Activated CD8-positive, alpha-beta memory T cell treated with anti-CD3 and anti-CD28 coated beads, Interleukin-2, amount 50 U/mL, for 1 hour (primary cell): Measurements from ENCODE around the gene PODXL2.
A peak's percentile ranks its signal among the peaks of the same experiment; 100 is the strongest.

Source experiments
- DNase-seq: peaks from one replicate; pipeline ENCODE4 v3.0.0-alpha.2; 2020; ENCODE audit errors: extremely low read depth

Gene PODXL2

DNA sequence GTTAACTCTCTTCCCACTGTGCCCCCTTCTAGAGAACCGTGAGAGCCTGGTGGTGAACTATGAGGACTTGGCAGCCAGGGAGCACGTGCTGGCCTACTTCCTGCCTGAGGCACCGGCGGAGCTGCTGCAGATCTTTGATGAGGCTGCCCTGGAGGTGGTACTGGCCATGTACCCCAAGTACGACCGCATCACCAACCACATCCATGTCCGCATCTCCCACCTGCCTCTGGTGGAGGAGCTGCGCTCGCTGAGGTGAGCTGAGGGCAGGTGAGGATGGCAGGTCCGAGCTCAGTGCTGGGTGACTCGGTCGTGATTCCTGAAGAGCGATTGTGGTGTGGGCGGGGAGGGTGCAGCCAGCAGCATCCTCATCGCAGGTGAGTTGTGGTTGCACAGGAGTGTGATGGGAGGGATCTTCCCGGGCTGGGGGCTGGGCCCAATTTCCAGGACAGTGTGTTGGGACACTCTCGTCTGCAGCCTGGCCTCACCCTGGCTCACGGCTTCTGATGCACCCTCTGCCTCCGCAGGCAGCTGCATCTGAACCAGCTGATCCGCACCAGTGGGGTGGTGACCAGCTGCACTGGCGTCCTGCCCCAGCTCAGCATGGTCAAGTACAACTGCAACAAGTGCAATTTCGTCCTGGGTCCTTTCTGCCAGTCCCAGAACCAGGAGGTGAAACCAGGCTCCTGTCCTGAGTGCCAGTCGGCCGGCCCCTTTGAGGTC lies 22.7 kb upstream of the PODXL2 start:
- no peak for DNase-seq

DNA sequence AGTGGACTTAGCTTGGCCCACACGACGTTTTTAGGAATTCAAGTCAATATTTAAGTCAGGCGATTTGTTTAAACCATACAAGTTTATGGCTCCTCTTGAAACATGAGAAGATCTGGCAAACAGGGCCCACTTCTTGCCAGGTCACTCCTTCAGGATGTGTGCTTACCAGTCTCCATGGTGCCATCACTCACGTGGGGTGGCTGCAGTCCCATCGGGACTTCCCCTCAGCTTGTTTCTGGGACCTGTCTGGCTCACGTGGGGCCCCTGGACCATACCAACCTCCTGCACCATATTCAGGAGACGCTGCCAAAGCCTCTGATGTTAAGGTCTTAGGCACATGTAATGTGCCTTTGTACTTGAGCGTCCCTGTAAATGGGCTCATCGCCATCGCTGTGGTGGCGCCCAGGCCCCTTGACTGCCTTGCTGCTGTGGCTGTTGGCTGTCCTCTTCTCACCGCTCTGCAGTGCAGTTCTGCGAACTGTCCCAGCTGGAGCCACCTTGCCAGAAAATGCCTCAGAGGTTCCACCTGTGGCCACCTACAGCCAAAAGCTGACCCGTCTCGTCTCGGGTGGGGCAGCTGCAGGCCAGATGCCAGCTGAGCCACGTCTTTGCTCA lies 21.9 kb upstream of the PODXL2 start:
- DNase-seq = no peak

DNA sequence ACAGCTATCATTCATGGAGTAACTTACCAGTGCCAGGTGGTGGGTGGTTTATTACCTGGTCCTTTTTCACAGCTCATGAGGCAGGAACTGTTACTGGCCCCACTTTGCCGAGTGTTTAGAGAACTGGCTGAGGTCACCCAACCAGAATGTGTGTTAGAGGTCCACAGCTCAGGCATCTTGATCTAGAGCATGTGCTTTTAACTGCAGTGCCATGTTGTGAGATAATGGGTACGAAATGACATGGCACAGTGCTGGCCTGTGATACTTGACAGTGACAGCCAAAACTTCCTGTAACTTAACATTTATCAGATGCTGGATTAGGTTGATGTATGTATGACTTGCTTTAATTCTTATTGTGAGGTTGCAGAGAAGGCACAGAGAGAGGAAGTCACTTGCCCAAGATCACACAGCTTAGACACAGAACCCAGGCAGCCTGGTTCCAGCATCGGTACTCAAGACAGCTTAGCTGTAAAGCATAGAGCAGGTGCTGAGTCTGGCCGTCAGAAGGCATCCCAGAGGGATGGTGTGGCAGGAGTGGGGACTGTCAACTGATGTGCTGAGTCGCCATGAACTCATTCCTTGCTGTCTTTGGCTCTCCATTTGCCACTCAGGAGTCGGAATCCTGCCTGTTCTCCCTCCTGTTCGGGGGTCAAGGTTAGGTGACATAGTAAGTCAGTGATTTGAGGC lies 21.2 kb upstream of the PODXL2 start:
- no peak for DNase-seq

DNA sequence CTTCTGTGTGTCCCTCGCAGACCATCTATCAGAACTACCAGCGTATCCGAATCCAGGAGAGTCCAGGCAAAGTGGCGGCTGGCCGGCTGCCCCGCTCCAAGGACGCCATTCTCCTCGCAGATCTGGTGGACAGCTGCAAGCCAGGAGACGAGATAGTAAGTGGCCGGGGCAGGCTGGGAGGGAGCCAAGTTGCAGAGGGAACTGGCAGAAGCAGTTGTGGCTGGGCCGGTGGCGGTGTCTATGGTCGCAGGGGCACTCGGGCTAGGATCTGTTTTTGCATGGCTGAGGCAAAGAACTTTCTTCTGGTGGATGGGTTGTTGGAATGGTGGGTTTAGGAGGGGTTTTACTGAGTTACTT lies 20.6 kb upstream of the PODXL2 start:
- no peak for DNase-seq

DNA sequence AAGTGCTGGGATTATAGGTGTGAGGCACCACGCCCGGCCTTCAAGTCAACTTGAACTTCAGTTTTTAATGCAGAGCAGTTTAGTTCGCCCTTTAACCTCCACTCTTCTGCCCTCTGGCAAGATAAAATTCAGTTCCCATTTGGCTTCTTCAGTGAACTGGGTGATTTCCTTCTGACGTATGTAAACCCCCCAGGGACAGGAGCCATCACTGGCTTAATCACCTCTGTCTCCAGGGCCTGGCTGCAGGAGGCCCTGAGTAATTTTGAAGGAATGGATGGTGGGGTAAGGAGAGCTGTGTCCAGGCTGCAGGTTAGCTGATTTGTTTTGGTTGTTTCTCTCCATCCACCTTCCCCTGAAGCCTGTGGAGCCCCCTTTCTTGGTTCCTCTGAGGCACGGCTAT lies 18.9 kb upstream of the PODXL2 start:
- DNase-seq = no peak

DNA sequence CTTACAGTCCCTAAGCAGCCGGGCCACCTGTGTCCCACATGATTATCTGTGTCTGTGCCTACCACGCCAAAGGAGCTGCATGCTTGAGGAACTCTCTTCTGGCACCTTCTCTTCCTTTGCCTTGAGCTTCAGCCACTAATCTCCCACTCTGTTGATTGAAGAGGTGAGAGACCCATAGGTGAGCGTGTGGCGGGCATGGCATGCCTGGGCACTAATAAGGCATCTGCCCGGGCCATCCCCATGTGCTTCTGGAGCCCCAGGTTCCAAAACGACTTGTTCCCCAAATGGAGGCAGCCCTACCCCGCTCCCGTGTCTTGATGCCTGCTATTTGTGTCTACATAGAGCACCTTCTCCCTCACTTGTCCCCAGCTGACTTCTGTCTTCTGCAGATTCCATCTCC lies 17.7 kb upstream of the PODXL2 start:
- no peak for DNase-seq

DNA sequence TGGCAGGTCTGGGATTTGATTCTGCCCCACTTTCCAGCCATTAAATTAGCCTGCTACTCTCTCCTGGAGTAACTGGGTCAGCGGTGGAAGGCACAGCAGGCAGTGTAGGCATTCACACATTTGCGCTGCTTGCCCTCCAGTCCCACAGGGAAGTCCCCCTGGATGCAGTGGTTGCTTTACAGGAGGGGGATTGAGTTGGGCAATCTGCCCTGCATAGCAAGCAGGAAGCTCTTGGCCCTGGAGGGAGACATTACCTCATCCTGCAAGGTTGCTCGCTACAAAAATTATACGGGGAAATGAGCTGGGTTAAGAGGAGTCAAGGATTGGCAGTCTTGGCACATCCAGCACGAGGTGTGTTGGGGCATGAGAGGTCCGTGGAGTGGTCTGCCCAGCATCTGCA lies 16.0 kb upstream of the PODXL2 start:
- DNase-seq = no peak

DNA sequence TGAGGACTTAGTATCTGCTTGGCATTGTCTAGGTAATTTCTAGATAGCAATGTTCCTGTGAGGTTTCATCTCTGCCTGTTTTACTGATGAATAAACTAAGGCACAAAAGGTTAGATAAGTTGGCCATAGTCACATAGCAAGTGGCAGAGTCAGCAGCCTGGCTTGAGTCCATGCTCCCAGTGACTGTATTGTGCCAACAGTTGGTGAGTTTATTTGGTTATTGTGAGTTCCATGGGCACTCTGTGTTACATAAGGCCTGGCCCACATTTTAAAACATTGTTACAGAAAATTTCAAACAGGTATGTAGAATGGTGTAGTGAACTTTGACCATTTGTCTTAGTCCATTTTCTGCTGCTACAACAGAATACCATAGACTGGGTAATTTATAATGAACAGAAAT lies 15.6 kb upstream of the PODXL2 start:
- DNase-seq = no peak

DNA sequence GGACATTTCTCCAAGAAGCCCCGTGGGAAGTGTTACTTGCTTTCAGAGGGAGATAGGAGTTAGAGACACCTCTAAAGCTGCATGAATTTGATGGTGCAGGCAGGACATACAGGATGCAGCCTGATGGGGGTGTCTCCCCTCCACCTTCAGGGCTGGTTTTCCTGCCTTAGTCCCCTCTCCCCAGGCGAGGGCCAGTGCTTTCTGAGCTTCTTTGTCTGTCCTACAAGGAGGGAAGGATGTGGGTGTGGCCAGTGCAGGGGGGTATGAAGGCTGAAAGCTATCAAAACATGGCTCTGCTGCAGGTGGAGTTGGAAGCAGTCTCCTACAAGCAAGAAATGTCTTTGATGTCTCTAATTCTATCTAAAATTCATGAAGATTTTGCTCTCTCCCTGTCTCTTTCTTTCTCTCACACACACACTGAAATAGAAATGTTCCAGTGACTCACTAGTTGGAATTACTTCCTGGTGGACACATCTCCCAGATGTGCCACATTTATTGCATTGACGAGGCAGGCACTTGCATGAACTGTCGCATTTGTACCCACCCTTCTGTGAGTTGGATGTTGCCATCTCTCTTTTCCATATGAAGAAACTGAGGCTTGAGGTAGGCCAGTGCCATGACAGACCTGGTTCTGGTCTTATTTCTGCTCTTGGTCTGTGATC lies 13.9 kb upstream of the PODXL2 start:
- no peak for DNase-seq

DNA sequence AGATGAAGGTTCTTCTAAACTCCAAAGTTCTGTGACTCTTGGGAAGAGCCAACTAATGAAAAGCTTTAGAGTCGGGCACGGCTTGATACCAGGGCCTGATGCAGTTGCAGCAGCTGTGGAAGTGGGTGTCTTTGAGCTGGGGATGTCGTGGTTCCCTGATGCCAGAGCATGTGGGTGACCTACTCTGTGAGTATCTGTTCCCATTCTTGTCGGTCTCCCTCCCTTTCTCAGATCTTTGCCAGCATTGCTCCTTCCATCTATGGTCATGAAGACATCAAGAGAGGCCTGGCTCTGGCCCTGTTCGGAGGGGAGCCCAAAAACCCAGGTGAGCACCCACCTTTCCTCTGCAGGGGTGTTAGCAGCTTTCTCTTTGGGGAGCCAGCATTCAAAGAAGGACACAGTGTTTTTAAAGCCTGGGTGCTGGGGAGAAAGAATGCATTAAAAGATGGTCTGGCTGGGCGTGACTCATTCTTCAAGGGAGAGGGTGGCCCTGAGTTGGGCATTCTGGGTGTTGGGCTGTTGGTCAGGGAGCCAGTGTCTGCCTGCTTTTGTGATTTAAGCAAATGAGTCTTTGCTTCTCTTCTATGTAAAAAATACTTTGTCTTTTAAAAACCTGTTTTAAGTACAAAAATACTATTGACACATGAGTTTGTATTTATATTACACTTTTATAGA lies 13.2 kb upstream of the PODXL2 start:
- no peak for DNase-seq

DNA sequence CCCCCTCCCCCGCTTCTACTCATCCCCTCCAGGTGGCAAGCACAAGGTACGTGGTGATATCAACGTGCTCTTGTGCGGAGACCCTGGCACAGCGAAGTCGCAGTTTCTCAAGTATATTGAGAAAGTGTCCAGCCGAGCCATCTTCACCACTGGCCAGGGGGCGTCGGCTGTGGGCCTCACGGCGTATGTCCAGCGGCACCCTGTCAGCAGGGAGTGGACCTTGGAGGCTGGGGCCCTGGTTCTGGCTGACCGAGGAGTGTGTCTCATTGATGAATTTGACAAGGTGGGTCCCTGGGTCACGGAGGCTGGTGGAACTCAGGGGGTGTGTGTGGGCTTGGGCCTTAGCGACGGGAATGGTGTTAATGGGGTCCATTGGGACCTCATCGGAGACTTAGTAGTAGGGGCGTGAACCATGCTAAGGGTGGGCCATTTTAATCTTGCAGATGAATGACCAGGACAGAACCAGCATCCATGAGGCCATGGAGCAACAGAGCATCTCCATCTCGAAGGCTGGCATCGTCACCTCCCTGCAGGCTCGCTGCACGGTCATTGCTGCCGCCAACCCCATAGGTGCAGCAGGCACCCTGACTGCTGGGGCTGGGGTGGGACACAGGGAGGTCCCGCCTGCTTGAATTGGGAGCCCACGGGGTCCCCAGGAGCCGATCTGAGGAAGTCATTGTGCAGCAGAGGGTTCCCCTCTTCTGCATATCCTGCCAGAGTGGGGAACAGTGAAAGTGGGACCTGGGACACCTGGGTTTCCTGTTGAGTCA lies 12.0 kb upstream of the PODXL2 start:
- no peak for DNase-seq

DNA sequence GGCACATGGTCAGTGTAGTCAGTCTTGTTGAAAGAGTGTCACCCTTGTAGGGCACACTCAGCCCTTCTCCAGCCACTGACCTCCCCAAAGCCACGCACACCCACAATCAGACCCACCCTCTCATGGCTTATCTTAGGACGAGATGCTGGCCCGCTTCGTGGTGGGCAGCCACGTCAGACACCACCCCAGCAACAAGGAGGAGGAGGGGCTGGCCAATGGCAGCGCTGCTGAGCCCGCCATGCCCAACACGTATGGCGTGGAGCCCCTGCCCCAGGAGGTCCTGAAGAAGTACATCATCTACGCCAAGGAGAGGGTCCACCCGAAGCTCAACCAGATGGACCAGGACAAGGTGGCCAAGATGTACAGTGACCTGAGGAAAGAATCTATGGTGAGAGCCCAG lies 10.1 kb upstream of the PODXL2 start:
- no peak for DNase-seq

DNA sequence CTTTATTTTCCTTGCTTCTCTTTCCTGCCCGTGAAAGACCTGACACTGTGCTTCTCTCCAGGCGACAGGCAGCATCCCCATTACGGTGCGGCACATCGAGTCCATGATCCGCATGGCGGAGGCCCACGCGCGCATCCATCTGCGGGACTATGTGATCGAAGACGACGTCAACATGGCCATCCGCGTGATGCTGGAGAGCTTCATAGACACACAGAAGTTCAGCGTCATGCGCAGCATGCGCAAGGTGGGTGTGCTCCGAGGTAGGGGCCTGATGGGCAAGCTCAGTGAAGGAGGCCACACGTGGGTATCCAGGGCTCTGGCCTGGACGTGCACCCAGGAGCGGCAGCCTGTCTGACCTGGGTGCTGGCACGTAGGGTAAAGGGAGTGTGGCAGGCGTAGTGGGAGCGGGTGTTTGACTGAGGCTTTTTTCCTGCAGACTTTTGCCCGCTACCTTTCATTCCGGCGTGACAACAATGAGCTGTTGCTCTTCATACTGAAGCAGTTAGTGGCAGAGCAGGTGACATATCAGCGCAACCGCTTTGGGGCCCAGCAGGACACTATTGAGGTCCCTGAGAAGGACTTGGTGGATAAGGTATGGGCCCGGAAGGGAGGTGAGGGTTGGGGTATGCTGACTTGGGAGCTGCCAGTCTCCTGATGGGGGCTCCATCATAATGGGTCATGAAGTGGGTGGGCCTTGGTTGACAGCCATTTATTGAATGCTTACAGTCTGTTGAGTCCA lies 8.2 kb upstream of the PODXL2 start:
- DNase-seq = no peak

DNA sequence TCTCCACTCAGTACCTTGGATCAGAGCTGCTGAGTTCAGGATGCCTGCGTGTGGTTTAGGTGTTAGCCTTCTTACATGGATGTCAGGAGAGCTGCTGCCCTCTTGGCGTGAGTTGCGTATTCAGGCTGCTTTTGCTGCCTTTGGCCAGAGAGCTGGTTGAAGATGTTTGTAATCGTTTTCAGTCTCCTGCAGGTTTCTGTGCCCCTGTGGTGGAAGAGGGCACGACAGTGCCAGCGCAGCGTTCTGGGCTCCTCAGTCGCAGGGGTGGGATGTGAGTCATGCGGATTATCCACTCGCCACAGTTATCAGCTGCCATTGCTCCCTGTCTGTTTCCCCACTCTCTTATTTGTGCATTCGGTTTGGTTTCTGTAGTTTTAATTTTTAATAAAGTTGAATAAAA lies 7.0 kb upstream of the PODXL2 start:
- DNase-seq = no peak

DNA sequence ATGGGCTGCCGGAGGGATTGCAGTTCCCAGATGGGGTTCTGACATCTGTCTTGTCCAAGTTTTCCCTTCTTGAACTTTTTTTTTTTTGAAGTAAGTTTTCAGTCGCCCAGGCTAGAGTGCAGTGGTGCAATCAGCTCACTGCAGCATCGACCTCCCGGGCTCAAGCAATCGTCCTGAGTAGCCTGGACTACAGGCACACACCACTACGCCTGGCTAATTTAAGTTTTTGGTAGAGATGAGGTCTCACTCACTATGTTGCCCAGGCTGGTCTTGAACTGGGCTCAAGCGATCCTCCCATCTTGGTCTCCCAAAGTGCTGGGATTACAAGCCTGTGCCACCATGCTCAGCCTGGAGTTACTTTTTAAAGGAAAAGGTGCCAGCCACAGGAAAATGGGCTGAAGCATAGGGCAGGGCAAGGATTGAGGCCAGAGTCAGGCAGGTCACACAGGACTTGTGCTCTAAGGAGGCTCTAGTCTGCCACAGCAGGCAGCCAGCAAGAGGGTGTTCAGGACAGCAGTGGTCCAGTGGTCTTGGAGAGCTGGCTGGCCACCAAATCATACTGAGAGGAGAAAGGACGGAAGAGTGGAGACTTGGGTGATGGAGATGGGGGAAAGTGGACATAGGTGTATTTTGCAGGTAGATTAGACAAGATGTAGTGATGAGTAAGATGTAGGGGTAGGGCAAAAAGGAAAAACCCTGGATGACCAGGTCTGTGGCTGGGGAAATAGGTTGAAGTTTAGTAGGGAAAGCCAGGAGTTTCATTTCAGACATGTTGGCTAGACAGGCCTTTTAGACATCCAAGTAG lies 6.0 kb upstream of the PODXL2 start:
- DNase-seq = no peak

DNA sequence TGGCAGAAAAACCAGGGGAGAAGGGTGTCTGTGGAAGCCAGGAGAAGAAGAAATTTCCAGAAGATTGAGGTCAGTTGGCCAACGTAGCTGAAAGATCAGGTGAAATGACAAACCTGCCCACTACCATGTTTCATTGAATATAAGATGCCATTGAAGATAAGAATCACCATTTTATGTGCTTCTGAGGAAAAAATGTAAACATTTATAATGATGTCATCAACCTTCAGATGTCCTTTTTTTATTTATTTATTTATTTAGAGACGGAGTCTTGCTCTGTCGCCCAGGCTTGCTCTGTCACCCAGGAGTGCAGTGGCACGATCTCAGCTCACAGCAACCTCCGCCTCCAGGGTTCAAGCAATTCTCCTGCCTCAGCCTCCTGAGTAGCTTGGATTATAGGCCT lies 4.9 kb upstream of the PODXL2 start:
- DNase-seq = no peak

DNA sequence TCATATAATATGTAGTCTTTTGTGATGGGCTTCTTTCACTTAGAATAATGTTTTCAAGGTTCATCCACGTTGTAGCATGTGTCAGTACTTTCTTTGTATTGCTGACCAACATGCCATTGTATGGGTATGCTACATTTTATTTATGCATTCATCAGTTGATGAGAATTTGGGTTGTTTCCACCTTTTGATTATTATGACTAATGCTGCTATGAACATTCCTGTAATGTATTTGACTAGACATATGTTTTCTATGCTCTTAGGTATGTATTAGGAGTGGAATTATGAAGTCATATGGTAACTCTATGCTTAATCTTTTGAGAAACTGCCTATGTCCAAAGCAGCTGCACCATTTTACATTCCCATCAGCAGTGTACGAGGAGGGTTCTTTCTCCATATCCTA lies 3.2 kb upstream of the PODXL2 start:
- no peak for DNase-seq

DNA sequence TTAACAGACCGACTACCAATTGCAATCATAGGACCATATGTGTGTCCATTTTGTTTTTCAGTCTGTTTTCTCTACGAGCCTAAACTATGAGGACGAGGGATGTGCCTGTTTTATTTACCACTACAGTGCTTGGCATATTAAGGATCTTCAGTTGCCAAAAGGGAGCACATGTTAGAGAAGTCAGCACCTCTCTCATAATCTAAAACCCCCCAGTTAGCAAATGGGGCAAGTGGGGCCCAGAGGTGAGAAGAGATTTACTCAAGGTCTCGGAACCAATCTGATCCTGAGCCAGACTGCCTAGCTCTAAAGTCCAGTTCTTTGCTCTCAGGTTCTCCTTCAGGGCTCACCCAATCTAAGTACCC lies 578 bp upstream of the PODXL2 start:
- DNase-seq = no peak

DNA sequence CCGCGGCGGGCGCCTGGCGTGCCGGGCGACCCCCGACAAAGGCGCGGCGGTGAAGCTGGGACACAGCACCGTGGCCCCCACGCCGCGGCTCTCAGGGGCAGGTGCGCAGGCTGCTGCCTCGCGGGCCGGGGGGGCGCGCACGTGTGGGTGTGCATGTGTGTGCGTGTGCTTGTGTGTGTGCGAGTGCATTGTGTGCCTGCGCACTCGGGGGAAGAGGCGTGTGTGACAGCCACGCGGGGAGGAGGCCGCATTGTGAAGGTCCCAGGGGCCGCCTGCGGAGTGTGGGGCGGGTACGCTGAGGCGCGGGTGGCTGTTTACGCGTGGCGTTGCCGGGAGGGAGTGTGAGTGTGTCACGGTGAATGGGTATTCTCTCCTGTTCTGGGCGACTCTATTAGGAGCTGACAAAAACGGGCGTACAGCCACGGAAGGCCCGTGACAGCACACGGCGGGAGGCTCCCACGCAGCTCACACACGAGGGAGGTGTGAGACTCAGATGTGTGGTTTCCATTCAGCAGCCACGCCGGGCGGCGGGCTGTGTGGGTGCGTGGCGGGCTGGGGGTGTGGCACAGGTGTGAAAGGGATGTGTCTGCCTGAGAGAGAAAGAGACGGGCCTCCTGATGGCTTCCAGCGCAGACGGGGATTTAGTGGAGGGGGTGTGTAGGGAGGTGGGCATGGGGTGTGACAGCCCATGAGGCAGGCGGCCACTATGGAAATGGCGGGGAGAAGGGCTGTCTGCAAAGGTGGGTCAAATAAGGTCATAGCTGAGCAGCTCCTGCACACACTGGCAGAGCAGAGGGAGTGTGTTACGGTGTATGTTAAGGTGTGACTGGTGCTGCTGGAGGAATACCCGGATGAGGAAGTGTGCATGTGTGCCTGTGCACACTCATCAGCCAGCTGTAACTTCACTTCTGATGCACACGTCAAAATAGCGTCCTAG lies 750 bp downstream of the PODXL2 start:
- peak; percentile 3 for DNase-seq
